GM12875 (cell line): Measurements from ENCODE around the gene PARD3B.

Experiments used
- H3K4me3 ChIP-seq: one replicate; pipeline ENCODE4 v1.5.1; 2011; ENCODE audit warnings: low read depth, low read length, control low read depth
- TF ChIP-seq, protein P1 (sequence below): IDR thresholded peaks from 2 replicates; pipeline ENCODE4 v1.5.1; 2011; ENCODE audit warnings: low read depth, mild to moderate bottlenecking, control low read depth, inconsistent platforms, low read length, moderate library complexity, borderline replicate concordance; ENCODE audit not compliant: insufficient read depth

Gene PARD3B

DNA sequence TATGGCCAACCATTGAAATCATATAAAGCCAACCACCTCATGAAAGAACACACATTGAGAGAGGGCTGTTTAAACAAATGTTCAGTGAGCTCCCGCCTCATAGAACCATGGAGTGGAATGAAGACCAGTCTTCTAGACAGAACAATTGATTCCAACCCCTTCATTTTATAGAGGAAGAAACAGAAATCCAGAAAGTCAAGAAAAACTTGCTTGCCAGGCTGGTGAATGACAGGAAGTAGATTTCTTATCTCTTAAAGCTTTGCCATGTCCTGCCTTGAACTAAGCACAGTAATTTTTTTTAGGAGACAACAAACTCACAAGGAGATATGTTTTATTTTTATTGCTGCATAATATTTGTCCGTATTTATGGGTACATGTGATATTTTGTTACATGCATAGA lies 1120.5 kb downstream of the PARD3B start:
- TF ChIP-seq, protein P1, sequence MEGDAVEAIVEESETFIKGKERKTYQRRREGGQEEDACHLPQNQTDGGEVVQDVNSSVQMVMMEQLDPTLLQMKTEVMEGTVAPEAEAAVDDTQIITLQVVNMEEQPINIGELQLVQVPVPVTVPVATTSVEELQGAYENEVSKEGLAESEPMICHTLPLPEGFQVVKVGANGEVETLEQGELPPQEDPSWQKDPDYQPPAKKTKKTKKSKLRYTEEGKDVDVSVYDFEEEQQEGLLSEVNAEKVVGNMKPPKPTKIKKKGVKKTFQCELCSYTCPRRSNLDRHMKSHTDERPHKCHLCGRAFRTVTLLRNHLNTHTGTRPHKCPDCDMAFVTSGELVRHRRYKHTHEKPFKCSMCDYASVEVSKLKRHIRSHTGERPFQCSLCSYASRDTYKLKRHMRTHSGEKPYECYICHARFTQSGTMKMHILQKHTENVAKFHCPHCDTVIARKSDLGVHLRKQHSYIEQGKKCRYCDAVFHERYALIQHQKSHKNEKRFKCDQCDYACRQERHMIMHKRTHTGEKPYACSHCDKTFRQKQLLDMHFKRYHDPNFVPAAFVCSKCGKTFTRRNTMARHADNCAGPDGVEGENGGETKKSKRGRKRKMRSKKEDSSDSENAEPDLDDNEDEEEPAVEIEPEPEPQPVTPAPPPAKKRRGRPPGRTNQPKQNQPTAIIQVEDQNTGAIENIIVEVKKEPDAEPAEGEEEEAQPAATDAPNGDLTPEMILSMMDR: no peak

More for the DNA sequence above, 1120.5 kb downstream of the PARD3B start:
- no peak overlapping the region for H3K4me3 ChIP-seq
